ENCODE data around the gene ABCA6.

DNA sequence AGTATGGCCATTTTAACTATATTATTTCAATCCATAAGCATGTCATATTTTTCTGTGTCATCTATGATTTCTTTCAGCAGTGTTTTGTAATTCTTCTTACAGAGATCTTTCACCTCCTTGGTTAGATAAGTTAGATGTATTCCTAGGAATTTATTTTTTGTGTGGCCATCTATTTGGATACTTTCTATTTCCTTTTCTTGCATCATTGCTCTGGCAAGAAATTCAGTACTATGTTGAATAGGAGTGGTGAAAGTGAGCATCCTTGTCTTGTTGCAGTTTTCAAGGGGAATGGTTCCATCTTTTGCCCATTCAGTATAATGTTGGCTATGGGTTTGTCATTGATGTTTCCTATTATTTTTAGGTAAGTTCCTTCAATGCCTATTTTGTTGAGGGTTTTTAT lies 65.9 kb downstream of the ABCA6 start:
- no peak for TF ChIP-seq ZNF274 (IDR thresholded peaks at IDR 0.05; ENCODE audit: low read depth, low read length)
- no peak for TF ChIP-seq SUZ12 (IDR thresholded peaks at IDR 0.05; ENCODE audit: extremely low read depth, insufficient read depth, insufficient read length)
